NB4 (cell line): ENCODE data around the gene P2RY8.

ENCODE experiments used
- POLR2A ChIP-seq: IDR thresholded peaks from 2 replicates; pipeline ENCODE4 v1.6.1; 2011; ENCODE audit warnings: mild to moderate bottlenecking; ENCODE audit not compliant: insufficient read length; ENCODE audit errors: extremely low read depth
- TF ChIP-seq, protein P1 (sequence below): IDR thresholded peaks from one replicate; pipeline ENCODE4 v1.5.1; 2012; ENCODE audit warnings: low read depth, low read length
- TF ChIP-seq, protein P2 (sequence below): IDR thresholded peaks from 2 replicates; pipeline ENCODE4 v1.6.1; 2011; ENCODE audit warnings: low read depth, low read length

DNA sequence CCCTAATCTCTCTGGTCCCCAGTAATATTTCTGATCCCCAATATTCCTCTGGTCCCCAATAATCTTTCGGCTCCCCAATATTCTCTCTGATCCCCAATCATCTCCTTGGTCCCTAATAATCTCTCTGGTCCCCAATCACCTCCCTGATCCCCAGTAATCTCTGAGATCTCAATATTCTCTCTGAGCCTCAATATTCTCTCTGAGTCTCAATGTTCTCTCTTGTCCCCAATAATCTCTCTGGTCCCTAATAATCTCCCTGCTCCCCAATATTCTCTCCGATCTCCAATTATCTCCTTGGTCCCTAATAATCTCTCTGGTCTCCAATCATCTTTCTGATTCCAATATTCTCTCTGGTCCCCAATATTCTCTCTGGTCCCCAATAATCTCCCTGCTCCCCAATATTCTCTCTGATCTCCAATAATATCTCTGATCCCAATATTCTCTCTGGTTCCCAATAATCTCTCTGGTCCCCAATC is 17.9 kb downstream of the P2RY8 start:
- TF ChIP-seq, protein P1, sequence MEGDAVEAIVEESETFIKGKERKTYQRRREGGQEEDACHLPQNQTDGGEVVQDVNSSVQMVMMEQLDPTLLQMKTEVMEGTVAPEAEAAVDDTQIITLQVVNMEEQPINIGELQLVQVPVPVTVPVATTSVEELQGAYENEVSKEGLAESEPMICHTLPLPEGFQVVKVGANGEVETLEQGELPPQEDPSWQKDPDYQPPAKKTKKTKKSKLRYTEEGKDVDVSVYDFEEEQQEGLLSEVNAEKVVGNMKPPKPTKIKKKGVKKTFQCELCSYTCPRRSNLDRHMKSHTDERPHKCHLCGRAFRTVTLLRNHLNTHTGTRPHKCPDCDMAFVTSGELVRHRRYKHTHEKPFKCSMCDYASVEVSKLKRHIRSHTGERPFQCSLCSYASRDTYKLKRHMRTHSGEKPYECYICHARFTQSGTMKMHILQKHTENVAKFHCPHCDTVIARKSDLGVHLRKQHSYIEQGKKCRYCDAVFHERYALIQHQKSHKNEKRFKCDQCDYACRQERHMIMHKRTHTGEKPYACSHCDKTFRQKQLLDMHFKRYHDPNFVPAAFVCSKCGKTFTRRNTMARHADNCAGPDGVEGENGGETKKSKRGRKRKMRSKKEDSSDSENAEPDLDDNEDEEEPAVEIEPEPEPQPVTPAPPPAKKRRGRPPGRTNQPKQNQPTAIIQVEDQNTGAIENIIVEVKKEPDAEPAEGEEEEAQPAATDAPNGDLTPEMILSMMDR, result no peak
- TF ChIP-seq, protein P2, sequence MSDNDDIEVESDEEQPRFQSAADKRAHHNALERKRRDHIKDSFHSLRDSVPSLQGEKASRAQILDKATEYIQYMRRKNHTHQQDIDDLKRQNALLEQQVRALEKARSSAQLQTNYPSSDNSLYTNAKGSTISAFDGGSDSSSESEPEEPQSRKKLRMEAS, result no peak
- no peak for TF ChIP-seq POLR2A
